Activated T-cell treated with anti-CD3 and anti-CD28 coated beads for 1 hour (primary cell): ENCODE results near the gene BPIFA1.

ENCODE experiments used
- DNase-seq: peaks from one replicate; pipeline ENCODE4 v3.0.0-alpha.2; 2020; ENCODE audit warnings: low read depth

BPIFA1 gene

GRCh38 chr20:33239979-33240736, 4.4 kb downstream of the BPIFA1 start:
- DNase-seq = no peak

- DNase-seq = no peak
Observed at GRCh38 chr20:33240923-33241322, 5.1 kb downstream of the BPIFA1 start.

GRCh38 chr20:33242319-33243100, 6.7 kb downstream of the BPIFA1 start:
- DNase-seq = no peak

- DNase-seq = no peak
Observed at GRCh38 chr20:33246077-33246476, 10.3 kb downstream of the BPIFA1 start.

GRCh38 chr20:33249456-33249855, 13.7 kb downstream of the BPIFA1 start:
- no peak for DNase-seq

GRCh38 chr20:33250666-33251065, 14.9 kb downstream of the BPIFA1 start:
- DNase-seq = no peak

GRCh38 chr20:33251496-33251895, 15.7 kb downstream of the BPIFA1 start:
- no peak for DNase-seq

GRCh38 chr20:33252460-33252859, 16.7 kb downstream of the BPIFA1 start:
- DNase-seq = no peak

GRCh38 chr20:33255005-33255404, 19.2 kb downstream of the BPIFA1 start:
- DNase-seq = no peak

- DNase-seq = no peak
Observed at GRCh38 chr20:33257237-33257636, 21.4 kb downstream of the BPIFA1 start.

- DNase-seq = no peak
Observed at GRCh38 chr20:33259371-33259770, 23.6 kb downstream of the BPIFA1 start.

- DNase-seq = no peak
Observed at GRCh38 chr20:33261465-33261864, 25.7 kb downstream of the BPIFA1 start.

- DNase-seq = no peak
Observed at GRCh38 chr20:33262658-33263065, 26.9 kb downstream of the BPIFA1 start.

- DNase-seq = no peak
Observed at GRCh38 chr20:33263784-33264183, 28.0 kb downstream of the BPIFA1 start.

GRCh38 chr20:33267701-33268100, 31.9 kb downstream of the BPIFA1 start:
- DNase-seq = no peak

- DNase-seq = no peak
Observed at GRCh38 chr20:33272155-33272873, 36.5 kb downstream of the BPIFA1 start.

- DNase-seq = no peak
Observed at GRCh38 chr20:33273117-33273851, 37.5 kb downstream of the BPIFA1 start.

GRCh38 chr20:33275215-33275614, 39.4 kb downstream of the BPIFA1 start:
- DNase-seq = no peak

GRCh38 chr20:33275871-33276270, 40.1 kb downstream of the BPIFA1 start:
- no peak for DNase-seq

- DNase-seq = no peak
Observed at GRCh38 chr20:33276303-33277113, 40.7 kb downstream of the BPIFA1 start.
